GM21717 (cell line): ENCODE data around the gene FANCE.
"Not testable (repeated sequence)": the region's sequence is repeated elsewhere in the genome, so short reads cannot be mapped to it uniquely, and the experiment has no call there.

Experiments used
- ATAC-seq: cut with Tn5 transposase; IDR thresholded peaks from one replicate; pipeline ENCODE4 v1.9.1; 2021; ENCODE audit warnings: mild to moderate bottlenecking, moderate library complexity; ENCODE audit not compliant: unreplicated experiment

The FANCE gene

DNA sequence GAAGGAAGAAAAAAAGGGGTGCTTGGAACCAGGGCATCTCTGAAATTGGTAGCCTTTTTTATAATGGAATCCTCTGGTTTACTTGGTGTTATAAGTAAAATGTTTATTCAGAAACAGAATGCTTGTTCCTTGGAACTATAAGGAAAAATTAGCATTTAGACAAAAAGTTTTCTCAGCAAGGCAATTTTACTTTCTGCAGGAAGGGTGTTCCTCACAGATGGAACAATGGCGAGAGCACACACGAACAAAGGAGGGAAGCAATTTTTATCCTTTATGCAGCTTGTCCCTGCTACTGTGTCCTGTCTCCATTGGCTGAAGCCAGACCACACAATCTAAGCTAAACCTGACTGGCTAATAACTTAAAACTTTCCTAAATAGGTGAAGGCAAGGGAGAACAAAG is 22.7 kb upstream of the FANCE start:
- ATAC-seq: no peak

DNA sequence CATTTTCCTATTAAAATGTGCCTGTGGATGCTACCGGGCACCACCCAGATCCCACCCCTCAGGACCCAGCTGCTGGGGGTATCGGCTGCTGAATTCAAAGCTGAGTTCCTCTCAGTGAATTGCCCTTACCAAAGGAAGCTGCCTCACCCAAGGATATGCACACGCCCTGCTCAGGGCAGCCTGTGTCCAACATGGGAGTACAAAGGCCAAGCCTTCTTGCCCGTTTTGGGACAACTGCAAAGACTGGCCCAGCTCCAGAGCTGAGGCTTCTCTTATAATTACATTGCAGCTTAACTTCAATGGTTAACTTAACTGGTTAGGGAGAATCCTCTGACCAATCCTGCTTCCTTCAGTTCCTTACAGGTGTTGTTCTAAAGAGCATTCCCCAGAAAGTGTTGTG is 19.8 kb upstream of the FANCE start:
- ATAC-seq: no peak

DNA sequence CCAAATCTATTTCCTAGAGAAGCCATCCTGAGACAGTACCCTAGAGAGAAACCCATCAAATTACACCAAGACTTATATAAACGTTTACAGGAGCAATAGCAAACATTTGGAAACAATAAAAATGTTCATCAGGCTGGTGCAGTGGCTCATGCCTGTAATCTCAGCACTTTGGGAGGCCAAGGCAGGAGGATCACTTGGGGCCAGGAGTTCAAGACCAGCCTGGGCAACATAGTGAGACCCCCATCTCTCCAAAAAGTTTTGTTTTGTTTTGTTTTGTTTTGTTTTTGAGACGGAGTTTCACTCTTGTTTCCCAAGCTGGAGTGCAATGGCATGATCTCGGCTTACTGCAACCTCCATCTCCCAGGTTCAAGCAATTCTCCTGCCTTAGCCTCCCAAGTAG is 19.4 kb upstream of the FANCE start:
- ATAC-seq: not testable (repeated sequence)

DNA sequence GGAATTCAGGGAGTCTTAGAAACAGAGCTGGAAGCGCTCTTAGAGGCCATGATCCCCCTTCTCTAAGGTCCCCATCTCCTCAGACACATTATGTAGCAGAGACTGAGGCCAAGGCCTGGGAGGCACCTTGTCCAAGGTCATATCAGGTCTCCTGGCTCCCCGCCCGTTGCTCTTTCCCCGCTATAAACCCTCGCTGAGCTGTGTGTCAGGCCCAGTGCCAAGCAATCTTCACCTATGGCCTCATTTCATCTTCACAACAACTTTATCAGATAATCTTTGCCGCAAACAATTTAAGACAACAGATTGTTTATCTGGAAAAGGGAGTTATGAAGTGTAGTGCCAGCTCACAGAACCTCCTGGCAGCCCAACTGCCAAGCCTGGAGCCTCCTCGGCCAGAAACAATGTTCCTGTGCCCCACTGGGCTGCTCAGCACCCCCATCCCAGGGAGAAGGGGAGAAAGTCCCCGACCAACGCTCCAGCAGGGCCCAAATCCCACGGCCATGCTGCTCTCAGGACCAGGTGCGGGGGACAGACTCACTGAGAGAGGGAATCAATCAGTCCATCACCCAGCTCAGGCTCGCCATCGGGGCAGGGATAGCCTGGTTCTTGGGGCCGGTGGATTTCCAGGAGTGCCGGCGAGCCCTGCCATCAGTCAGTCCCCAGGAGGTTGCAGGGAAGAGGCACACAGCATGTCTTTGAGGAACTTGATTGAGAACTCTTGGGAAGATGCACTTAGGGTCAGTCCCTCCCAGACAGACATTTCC is 16.9 kb upstream of the FANCE start:
- ATAC-seq: no peak

DNA sequence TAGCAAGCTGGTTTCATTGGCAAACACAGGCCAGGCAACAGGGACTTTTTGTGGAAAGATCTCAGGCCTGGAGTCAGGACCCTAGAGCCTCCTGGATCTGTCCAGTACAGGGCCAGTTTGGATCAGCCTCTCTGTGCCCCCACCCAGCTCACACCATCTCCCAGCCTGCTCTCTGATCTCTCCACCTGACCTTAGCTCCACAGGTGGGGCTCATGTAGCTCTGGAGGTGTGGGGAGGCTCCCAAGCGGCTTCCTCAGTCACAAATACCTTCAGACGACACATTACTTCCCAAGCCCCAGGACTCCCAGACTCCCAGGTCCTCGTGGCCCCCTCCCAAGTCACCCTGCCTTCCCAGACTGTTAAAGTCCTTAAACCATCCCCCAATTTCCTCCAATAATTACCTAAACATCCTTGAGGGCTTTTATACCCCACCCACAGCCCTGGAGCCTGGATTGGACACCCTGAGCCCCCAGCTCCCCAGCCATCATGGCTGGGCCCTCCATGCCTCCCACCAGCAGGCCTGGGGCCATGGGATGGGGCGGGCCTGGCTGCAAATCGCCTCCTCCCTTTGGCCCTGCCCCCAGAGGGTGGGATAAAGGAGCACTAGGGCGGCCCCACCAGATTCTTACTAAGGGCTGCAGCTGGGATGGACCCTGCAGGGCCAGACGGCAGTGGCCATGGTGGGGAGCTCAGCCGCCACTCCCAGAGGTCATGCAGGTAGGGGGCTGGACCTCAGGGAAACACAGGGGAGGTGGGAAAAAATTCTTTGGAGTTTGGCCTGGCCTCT is 15.9 kb upstream of the FANCE start:
- ATAC-seq: no peak

DNA sequence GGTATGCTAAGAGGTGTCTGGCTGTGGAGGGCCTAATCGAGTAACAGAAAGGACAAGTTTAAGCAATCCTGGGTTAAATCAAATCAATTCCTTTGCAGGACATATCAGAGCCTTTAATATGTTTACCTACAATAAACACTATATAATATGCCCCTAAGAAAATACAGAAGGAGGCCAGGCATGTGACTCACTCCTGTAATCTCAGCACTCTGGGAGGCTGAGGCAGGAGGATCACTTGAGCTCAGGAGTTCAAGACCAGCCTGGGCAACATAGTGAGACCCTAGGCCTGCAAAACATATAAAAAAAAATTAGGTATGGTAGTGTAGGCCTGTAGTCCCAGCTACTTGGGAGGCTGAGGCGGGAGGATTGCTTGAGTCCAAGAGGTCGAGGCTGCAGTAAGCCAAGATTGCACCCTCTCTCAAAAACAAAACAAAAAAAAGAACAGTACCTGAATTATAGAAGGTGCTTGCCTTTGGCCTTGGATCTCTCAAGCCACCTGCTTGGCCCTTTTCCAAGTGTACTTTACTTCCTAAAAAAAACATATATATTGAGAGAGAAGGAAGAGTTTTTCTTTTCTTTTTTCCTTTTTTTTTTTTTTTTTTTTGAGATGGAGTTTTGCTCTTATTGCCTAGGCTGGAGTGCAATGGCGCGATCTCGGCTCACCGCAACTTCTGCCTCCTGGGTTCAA is 13.6 kb upstream of the FANCE start:
- ATAC-seq: not testable (repeated sequence)

DNA sequence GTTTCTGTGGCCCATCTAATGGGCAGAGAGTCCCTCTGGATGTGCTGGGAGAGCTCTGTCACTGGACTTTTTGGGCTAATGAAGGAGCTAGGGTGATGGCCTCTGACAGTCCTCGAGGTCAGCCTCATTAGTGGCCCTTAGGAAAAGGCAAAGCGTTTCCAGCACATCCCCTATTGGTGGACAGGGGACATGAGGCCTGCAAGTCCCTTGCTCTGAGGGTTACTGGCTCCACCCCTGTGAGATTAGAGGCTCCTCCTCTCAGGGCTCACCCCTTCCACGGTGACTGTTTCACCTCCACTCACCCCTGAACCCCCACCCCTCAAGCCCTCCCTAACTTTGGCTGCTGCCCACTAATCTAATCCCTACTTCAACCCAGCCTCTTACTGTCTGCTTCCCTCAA is 12.8 kb upstream of the FANCE start:
- no peak for ATAC-seq

DNA sequence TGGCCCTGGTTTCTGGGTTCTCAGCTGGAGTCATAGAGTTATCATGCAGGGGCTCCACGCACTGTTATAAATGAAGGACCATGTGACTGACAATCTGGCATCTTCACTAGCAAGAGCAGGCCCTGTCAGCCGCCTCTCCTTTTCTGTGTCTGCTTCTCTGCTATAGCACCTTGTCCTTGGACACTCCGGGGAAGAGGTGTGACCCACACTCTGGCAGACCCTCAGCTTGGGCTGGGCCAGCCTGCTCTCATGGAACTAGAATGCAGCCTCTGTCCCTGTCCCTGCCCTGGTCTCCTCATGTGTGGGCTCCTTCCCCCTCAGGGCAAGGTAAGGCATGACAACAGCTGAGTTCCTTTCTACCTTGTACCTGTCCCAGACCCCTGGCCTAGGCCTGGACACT is 10.9 kb upstream of the FANCE start:
- no peak for ATAC-seq

DNA sequence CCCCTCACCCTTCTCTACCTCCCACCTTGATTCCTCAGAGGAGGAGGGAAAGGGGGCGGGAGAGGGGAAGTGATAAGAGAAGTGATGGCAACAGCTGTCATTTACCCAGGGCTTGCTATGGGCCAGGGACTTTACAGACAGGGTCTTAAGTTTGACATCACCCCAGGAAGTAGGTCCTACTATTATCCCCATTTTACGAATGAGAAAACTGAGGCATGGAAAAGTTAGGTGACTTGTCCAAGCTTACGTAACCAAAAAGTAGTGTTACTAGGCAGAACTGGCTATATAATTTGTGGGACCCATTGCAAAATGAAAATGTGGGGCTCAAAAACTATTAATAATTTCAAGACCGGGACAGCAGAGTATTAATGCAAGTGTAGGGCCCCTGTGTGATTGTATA is 10.5 kb upstream of the FANCE start:
- no peak for ATAC-seq

DNA sequence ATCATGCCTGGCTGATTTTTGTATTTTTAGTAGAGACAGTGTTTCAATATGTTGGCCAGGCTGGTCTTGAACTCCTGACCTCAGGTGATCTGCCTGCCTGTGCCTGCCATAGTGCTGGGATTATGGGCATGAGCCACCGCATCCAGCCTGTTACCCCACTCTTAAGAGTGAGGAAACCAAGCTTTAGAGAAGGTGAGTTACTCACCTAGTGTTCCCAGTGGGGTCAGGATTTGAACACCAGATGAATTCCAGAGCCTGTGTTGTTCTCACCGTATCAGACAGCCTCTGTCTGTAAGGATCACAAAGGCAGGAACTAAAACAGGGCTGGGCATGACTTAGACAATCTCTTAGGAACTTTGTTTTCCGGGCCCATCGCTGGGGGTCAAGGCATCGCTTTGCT is 9.4 kb upstream of the FANCE start:
- no peak for ATAC-seq

DNA sequence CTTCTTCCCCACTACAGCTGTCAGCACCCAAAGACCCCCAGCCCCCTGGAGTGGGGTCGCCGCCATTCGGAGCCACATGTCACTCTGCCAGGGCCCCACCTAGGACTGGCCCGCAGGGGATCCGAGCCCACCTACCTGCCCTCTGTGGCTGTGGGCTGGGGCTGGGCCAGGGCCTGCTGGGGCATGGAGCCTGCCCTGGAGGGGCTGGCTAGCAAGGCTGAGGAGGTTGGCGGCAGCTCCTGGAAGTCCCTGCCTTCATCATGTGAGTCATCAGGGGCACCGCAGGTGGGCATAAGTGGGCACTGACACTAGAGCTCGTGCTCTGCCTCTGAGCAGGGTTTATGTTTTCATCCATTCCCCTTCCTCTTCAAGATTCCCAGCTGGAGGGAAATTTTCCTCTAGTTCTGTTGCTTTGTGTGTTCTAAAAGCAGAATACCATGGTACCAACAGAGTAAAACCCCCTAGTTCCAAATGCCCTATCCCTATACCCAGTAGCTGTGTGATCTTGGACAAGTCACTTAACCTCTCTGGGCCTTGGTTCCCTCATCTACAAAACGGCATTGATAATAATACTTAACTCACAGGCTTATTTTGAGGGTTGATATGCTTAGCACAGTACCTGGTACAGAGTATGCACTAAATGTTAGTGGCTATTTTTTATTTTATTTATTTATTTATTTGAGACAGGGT is 8.7 kb upstream of the FANCE start:
- ATAC-seq: no peak

DNA sequence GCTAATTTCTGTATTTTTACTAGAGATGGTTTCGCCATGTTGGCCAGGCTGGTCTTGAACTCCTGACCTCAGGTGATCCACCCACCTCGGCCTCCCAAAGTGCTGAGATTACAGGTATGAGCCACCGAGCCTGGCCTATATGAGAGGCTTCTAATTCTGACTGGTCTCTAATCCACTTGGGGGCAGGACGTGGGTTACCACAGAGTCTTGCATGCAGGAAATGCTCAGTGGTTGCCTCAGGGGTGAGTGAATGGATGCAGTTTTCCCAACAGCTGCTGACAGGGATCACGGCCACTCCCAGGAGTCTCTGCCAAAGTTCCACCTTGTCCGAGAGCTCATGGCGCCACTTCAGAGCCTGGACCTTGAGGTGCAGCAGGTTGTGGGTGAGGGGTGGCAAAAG is 6.4 kb upstream of the FANCE start:
- ATAC-seq: no peak

DNA sequence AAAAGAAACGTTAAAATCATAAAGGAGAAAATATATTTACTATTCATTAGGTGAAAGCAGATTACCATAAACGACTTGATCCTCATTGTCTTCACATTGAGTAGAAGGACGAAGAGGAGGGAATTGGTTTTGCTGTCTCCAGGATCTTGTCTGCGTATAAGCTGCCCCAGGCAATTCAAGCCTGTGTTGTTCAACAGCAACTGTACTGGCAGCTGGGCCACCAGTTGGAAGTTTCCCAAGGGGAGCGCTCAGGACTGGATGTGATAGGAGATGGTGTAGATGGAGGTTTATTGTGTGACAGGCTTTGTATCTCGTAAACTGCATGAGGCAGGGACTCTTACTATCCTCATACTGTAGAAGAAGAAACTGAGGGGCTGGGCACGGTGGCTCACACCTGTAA is 3.9 kb upstream of the FANCE start:
- ATAC-seq: no peak

DNA sequence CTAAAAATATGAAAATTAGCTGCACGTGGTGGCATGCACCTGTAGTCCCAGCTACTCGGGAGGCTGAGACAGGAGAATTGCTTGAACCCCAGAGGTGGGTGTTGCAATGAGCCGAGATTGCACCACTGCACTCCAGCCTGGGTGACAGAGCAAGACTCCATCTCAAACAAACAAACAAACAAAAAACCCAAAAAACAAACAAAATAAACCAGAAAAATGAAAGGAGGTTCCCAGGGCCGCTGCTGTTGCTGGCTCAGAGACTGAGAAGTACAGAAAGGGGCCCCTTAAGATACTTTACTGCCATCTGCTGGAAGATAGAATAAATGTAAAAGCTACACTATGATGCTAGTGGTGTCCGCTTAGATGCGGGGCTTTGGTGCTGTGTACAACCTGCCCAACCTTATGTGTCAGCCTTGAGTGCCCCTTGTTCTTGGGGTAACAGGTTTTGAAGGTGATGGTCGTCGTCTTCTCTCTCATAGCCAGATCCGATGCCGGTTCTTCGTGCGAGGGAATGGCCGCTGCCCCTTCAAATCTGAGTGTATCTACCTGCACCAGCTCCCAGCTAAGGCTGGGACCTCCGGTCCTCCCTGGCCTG is 2.8 kb upstream of the FANCE start:
- ATAC-seq: no peak

DNA sequence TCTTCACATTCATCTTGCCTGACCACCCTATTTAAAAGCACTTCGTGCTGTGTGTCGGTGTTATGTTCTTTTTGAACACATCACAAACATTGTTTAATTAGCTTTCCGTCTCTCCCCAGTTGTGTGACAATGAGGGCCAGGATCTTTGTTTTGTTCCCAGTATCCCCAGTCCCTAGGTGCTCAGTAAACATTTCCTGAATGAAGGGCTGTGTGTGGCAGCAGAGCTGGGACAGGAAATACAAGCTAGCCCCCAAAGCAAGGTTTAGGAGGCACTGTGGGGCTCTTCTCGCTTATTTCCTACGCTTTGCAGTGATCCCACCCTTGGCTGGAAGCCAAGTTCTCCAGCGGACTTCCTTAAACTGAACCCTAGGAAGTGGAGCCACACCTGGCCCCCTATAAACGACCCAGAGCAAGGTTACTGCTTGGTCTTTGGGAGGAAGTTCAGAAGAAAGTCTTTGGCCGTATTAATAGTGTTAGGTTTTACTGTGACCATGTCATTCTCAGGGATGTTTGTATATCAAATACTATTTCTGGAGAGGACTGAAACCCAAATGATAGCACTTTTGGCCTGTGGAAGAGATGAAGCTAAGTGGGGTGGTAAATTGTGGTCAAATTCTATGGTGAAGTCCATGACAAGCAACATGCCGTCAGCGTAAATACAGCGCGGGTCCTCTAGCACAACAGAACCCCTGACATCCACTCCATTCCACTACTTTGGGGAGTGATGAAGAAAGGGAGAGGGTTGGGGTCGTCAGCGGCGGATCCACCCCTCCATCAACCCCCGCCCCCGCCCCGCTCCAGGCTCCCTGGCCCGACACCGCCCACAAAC is 570 bp upstream of the FANCE start:
- no peak for ATAC-seq

DNA sequence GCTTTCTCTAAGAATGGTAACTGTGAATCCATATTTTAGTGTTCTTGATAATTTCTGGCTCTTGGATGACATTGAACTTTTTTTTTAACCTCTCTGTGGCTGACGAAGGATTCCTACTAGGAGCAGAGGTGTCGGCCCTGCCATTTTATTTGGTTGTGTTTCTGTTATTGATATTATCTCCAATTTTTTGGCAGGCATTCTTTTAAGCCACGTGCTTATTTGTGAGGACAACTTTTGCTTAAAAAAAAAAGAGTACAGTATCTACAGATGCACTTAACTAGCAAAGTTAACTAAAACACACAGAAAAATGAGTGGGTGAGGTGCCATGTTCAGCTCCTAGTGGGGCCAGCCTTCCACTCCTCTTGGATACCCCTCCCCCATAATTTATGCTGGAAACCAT is 1.1 kb downstream of the FANCE start:
- no peak for ATAC-seq

DNA sequence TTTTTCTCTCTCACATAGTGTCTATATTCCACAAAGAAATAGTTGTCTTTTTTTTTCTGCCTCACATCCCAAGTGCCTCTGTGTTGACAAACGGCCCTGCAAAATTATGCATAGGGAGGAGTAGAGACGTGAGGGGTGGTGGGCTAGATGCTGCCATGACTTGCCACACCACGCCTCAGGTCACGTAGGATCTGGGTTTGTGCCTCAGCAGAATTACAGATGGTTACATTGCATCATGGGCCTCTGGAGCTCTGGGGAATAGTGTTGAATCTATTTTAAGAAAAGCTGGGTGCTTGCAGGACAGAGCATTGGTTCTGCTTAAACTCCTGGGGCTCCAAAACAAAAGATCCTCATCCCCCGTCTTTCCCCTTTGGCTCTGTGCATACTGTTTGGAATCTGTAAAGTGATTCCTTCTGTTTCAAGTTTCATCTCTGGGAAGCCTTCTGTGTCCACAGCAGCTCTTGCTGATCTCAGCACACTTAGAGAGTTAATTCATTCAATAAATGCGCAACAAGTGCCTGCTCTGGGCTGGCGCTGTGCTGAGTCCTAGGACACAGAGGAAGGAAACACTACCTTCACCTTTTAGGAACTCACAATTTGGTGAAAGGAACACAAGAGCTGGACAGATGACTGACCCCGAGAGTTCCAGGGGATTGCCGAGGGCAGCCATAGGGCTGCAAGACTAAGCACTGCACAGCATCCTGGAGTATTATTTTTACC is 2.4 kb downstream of the FANCE start:
- ATAC-seq: no peak

DNA sequence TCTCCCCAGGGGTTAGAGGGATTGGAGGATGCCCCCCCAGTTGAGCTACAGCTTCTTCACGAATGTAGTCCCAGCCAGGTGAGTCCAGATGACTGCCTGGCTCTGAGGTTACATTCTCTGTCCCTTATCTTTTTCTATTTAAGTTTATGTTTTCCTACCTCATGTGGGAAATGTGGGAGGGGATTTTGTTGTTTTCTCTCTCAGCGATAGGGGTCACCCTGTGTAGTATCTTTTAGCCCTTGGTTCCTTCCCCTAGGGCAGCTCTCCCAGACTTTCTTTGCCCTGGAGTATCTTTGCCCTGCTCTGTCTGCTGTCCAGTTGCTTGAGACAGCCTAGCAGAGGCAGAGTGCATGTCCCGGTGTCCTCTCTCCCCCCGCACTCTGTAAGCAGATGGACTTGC is 5.8 kb downstream of the FANCE start:
- ATAC-seq: no peak

DNA sequence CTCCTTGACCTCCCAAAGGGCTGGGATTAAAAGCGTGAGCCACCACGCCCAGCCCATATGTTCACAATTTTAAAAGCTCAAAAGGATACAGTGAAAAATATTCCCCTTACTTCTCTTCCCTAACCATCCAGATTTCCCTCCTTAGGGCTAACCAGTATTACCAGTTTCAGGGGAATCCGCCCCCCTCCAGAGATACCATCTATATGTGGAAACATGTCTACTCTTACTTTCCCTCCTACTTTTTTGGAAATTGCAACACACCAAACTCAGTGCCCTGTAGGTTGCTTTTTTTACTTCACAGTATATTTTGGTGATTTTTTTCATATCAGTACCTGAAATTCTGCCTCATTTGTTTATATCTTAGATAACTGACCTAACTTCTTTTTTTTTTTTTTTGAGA is 9.1 kb downstream of the FANCE start:
- ATAC-seq: no peak
